SH-SY5Y (cell line): ENCODE measurements around the gene MITF.

Source experiments
- GATA2 ChIP-seq: IDR thresholded peaks from 2 replicates; pipeline ENCODE4 v1.6.1; 2011; ENCODE audit warnings: mild to moderate bottlenecking, low read depth, low read length
- GATA3 ChIP-seq: IDR thresholded peaks from 2 replicates; pipeline ENCODE4 v1.6.1; 2011; ENCODE audit warnings: low read depth, mild to moderate bottlenecking, low read length, moderate library complexity

- TF ChIP-seq GATA2 (no peak), GATA3 (no peak)
Measured at GRCh38 chr3:69825446-69825845, 86.2 kb downstream of the MITF start.
